HG03139 (cell line): ENCODE results near the gene FUT6.

Experiments used
- ATAC-seq: cut with Tn5 transposase; IDR thresholded peaks from one replicate; pipeline ENCODE4 v1.9.1; 2021; ENCODE audit not compliant: unreplicated experiment

FUT6 gene

DNA sequence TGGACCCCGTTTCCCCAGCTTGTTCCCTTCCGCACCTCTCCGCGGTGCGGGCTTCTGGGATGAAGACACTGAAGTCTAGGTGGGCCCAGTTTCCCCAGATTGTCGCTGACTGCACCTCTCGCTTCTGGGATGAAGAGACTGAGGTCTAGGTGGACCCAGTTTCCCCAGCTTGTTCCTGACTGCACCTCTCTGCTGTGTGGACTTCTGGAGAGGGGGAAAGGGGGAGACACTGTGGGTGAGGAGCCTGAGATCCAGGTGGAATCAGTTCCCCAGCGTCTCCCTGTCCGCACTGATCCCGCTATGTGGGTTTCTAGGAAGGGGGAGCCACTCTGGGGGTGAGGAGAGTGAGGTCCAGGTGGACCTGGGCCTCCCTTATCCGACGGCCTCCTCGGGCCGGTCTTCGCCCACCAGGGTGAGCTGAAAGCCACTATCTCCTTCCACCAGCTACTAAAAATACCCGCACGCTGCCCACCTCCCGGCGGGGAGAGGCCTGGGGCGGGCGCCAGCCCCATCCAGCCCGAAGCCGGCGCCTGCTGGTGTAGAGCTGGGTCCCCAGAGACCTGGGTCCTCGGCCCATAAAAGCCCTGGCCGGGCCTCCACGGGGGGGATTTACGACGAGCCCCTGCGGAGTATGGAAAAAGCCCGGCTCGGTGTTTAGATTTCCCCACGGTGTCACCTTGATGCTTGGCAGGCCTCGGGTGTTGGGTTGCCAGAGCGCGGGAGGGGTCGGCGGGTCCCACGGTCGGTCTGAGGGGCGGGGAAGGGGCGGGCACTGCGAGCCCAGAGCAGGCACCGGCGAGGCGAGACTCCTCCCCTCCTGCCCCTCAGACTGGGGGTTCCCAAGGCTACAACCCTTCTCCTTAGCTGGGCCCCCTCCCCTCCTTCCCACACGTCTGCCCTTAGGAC lies 10.6 kb downstream of the FUT6 start:
- no peak for ATAC-seq

DNA sequence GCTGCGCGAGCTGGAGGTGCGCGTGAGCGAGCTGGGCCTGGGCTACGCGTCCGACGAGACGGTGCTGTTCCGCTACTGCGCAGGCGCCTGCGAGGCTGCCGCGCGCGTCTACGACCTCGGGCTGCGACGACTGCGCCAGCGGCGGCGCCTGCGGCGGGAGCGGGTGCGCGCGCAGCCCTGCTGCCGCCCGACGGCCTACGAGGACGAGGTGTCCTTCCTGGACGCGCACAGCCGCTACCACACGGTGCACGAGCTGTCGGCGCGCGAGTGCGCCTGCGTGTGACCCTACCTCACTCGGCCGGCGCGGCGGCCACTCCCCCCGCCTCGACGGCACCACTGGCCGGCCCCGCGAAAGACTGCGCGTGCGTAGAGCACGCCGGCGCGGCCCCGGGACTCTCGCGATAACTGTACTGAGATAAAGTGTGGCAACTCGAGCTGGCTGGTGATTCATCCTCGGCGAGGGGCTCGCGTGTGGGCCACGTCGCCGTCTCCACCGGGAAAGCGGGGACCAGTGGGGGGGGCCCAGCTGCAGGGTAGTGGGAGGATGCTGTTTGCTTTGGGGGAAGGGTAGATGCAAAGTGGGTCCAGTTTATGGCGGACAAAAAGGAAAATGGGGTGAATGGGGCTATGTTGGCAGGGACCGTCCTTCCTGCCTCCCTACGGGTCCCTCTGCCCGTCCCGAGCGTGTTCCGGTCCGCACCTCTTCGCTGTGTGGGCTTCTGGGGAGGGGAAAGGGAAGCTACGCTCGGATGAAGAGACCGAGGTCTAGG lies 11.4 kb downstream of the FUT6 start:
- ATAC-seq: peak; percentile 65

GRCh38 chr19:5827342-5827890 lies 12.1 kb downstream of the FUT6 start:
- ATAC-seq: no peak

DNA sequence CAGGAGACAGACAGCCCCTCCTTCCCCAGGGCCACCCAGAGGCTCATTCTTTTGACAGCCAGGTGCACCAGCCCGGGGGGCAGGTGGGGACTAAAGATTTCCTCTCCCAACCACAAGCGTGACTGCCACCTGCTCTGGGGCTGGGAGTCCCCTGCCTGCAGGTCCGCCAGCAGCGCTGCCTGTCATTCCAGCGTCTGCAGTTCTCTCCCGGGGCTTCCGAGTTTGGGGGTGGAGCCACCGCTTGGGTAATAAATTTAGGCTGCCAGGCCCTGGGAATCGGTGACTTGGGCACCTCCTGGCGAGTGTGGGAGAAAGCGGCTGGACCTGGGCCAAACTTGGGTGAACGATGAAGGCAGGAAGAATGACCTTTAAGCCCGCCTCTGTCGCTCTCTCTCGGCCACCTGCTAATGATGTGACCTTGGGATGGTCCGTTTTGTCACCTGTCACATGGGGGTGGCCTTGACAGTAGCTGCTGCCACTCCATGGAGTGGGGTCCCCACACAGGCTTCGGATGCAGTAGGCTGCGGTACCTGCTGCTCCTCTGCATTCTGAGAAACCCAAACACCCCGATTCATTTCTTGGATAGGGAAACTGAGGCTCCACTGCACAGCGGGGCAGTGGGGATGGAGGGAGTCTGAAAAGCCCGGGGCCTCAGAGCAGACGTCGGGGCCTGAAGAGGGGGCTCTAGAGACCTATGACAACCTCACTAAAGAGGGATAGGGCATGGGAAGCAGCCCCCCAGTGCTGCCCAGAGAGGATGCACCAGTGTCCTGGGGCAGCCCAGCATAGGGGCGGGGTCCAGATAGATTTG lies 12.8 kb downstream of the FUT6 start:
- ATAC-seq: no peak

- no peak for ATAC-seq
These were observed 14.3 kb downstream of the FUT6 start for GRCh38 chr19:5825178-5825577.

DNA sequence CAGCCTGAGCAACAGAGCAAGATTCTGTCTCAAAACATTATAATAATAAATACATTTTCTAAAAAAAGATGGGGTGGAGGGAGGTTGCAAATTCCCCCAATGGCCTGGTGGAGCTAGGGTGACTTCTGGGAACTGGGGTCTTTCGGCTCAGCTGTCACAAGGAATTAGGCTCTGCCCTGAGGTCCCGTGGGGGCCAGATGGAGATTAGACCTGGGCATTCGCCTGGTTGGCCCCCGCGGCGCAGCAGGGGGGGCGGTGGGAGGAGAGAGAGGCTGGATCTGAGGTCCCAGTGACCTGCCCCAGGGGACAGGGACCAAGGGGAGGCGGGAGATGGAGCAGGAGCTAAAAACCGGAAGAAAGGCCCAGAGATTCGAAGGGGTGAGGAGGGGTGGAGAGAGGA lies 14.8 kb downstream of the FUT6 start:
- ATAC-seq: no peak

DNA sequence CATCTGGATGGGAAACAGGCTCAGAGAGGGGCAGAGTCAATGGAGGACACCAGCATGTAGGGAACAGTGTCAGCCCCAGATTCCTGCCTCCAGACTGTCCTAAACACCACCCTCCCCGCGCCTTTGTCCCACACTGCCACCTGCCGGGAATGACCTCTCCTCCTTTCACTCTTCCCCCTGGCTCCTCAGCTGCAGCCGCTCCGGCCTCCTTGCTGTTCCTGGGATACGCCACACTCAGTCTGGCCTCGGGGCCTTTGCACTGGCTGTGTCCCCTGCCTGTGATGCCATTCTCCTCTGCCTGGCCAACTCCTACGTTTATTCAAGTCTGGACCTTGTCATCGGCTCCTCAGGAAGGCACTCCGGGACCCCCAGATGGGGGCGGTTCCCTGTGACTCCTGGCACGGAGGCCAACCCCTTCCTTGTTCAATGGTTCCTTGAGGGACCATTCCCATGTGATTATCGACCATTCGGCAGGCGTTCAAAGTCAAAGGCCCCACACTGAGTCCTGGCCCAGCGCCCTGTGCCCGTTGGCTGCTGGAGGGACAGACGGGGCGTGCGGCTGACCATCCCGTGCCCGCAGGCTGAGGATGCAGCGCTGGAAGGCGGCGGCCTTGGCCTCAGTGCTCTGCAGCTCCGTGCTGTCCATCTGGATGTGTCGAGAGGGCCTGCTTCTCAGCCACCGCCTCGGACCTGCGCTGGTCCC lies 15.8 kb downstream of the FUT6 start:
- ATAC-seq: no peak

- ATAC-seq: no peak
These were observed 17.2 kb downstream of the FUT6 start for GRCh38 chr19:5822181-5822844.

DNA sequence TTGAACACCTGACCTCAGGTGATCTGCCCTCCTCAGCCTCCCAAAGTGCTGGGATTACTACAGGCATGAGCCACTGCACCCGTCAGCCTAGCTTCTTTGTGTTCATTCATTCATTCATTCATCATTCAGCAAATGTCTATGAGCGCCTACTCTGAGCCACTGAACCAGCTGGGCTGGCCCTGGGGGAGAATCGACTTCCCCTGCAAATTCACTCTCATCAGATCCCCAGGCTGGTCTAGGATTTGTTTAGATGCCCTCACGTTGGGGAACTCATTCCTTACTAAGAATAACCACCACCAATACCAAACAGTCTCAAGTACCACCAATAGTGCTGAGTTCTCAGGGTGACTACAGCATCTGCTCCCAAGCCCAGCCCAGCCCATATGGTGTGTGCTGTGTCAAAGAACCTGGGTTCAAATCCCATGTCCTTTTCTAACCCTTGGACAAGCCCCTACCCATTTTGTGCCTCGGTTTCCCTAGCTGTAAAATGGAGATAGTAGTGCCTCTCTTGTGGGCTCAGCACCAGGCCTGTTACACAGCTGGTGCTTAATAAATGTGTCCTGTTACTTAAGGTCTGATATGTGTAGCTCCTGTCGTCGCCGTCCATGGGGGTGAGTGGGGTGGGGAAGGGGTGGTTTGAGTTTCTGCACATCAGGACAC lies 17.9 kb downstream of the FUT6 start:
- ATAC-seq: no peak

DNA sequence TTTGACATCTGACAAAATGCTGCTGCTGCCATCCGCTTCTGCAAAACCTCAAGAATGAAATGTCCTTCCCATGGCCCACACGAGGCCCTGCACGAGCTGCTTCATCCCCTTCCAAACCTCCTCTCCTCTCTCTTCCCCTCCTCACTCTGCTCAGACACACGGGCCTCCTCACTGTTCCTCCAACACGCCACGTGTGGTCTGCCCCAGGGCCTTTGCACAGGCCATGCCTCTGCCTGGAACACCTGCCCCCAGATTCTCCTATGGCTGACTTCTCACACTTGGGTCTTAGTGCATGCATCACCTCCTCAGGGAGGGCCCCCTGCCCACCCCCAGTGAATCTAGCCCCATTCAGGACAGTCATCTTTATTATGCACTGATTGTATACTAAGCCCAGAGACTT lies 18.7 kb downstream of the FUT6 start:
- ATAC-seq: no peak

- ATAC-seq: no peak
These were observed 20.9 kb downstream of the FUT6 start for GRCh38 chr19:5818594-5818993.

GRCh38 chr19:5817218-5817617 lies 22.3 kb downstream of the FUT6 start:
- no peak for ATAC-seq

DNA sequence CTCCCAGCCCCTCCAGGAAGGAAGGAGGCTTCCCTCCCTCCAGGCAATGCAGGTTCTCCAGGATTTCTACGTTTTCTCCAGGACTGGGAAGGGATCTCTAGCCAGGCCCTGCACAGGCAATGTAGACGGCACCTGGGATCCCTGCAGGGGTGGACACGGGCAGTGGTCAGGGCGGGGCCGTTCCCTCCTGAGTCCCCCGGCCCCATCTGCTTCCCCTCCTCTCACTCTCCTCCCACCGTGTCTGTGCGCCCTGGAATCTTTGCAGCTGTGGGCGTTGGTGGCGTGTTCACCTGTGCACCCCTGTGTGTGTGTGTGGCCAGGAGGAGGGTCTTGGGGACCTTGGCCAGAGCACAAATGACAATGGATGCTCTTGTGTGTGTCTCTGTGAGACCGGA lies 24.7 kb downstream of the FUT6 start:
- ATAC-seq: no peak

- ATAC-seq: no peak
These were observed 25.2 kb downstream of the FUT6 start for GRCh38 chr19:5814123-5814851.

DNA sequence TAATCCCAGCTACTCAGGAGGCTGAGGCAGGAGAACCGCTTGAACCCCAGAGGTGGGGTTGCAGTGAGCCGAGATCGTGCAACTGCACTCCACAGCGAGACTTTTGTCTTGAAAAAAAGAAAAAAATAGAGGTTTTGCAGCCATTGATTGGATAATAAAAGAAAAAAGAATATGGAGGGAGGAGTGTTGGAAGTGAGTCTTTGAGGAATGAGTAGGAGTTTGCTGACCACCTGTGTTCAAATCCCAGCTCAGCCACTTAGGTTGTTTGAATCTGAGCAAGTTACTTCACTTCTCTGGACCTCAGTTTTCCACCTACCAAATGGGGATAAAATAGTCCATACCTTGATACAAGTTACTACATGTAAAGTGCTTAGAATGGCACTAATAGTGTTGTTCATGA lies 28.4 kb downstream of the FUT6 start:
- ATAC-seq: no peak

DNA sequence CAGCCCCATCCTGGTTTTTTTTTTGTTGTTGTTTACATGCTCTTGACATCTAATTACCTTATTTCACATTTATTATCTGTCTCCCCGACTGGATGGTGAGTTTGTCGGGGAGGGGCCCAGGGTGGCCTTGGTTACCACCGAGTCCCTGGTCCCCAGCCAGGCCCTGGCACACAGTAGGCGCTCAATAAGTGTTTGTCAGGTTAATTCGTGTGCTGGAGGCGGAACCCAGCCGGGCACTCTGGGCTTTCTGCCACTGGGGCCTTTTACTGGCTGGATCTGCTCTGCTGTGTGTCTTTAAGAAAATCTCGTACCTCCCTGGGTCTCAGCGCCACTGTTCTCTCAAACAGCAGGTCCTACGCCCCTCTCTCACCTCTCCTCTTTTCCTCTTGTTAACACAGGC lies 30.0 kb downstream of the FUT6 start:
- ATAC-seq: no peak

- ATAC-seq: no peak
These were observed 30.4 kb downstream of the FUT6 start for GRCh38 chr19:5809053-5809452.

DNA sequence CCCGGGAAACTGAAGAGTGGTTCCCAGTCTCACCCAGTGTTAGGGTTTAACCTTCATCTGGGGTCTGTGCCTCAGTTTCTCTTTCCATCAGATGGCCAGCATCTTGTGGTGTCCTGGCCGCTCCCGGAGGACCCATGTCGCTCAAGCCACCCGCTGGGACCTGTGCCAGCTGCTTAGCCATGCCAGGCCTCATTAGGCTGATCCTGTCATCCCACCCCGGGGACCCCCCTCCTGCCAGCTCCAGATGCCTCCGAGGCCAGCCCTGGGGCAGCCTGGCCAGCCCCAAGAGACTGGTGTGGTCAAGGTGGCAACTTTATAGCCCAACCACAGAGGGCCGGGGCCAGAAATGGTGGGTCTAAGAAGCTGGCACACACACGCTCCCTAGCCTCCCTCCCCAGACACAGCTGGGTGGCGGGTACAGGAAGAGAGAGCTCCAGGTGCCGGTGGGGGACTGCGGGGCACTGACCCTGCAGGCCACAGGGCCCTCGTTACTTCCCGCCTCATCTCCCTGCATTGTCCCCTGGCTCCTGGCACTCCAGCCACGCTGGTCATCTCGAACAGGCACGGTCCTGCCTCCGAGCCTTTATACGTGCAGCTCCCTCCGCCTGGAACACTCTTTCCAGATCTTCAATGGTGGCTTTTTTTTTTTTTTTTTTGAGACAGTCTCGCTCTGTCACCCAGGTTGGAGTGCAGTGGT lies 31.2 kb downstream of the FUT6 start:
- no peak for ATAC-seq
